Kidney (tissue), 14 donors: ENCODE measurements around the gene PLEKHG4. TPM values are rescaled to one million over a fixed set of nuclear protein-coding genes. Genes with fewer than 3 reads are reported as not detected.

Source experiments
- DNase-seq, 5 donors: peaks; one replicate each; pipeline ENCODE4 v3.0.0-alpha.2; 2013 to 2020
- FAIRE-seq: peaks from 2 replicates; lab custom pipeline; 2012; peaks lifted over from hg19 to GRCh38; lab: Jason Lieb, UNC
- H3K27ac ChIP-seq, 2 donors: one replicate each; pipeline ENCODE4 v1.7.0; 2013; ENCODE audit warnings: low read depth in 2 of 2, low read length in 2 of 2, inconsistent platforms in 1 of 2
- H3K27me3 ChIP-seq: one replicate; pipeline ENCODE4 v1.7.1; 2013; ENCODE audit warnings: low read length, inconsistent platforms; ENCODE audit not compliant: control insufficient read depth, insufficient read depth
- H3K36me3 ChIP-seq, 3 donors: one replicate each; pipeline versions ENCODE4 v1.7.0 to v1.7.1; 2013; ENCODE audit warnings: low read length in 3 of 3, control low read depth in 1 of 3, inconsistent platforms in 1 of 3; ENCODE audit not compliant: insufficient read depth in 3 of 3, control insufficient read depth in 2 of 3
- H3K4me1 ChIP-seq, 3 donors: one replicate each; pipeline versions ENCODE4 v1.7.0 to v1.7.1; 2013; ENCODE audit warnings: low read length in 3 of 3, inconsistent platforms in 1 of 3, low read depth in 1 of 3; ENCODE audit not compliant: control insufficient read depth in 2 of 3, insufficient read depth in 2 of 3
- H3K4me3 ChIP-seq, 3 donors: one replicate each; pipeline versions ENCODE4 v1.7.0 to v1.8.1; 2013; ENCODE audit warnings: low read length in 3 of 3, control low read depth in 1 of 3, inconsistent platforms in 1 of 3
- H3K9ac ChIP-seq, 3 donors: one replicate each; pipeline versions ENCODE4 v1.7.0 to v1.7.1; 2013; ENCODE audit warnings: low read length in 3 of 3, control low read depth in 1 of 3, inconsistent platforms in 1 of 3
- H3K9me3 ChIP-seq, 3 donors: one replicate each; pipeline versions ENCODE4 v1.7.0 to v1.7.1; 2013; ENCODE audit warnings: low read length in 3 of 3, control low read depth in 1 of 3, inconsistent platforms in 1 of 3; ENCODE audit not compliant: control insufficient read depth in 2 of 3, insufficient read depth in 1 of 3
- intact Hi-C: fragments of 100-400 bp; cut with DNase I; formaldehyde crosslinking; loops from one replicate; pipeline ENCODE4 v1.11.1; 2022
- polyA plus RNA-seq: library from polyadenylated mRNA; stranded (reverse); fragments of 350-450 nt; fragmentation: Illumina TruSeq; extraction: RNeasy Lipid Tissue Mini Kit (QIAGEN cat#74804); gene quantifications from one replicate; pipeline ENCODE4 v1.2.3, GENCODE V29; 2014; ENCODE audit warnings: low read depth, low replicate concordance; ENCODE audit not compliant: insufficient read depth
- total RNA-seq: library from RNA; stranded (reverse); fragmentation: NEBNext Ultra II Directional; extraction: Animal tissue kit (Norgen Biotek cat#: 25700); gene quantifications from one replicate; pipeline ENCODE4 v1.2.1, GENCODE V29; 2021
- TF ChIP-seq, protein P1 (sequence below): IDR thresholded peaks from 3 replicates; pipeline ENCODE4 v1.5.1; 2012; ENCODE audit warnings: mild to moderate bottlenecking, moderate library complexity, borderline replicate concordance; ENCODE audit not compliant: insufficient read depth; ENCODE audit errors: extremely low read depth
- donor health status: control.
- donor health status: control.
- donor health status: control.
- donor health status: control.
- donor health status: control.
- donor health status: DM: yes; HTN: yes; CAD: no.
- donor health status: Normal renal cell carcinoma (clear cell type).

Gene PLEKHG4
- total and polyA plus RNA-seq, 2 donors from 2014 or later = 2.6 to 10.1 TPM

DNA sequence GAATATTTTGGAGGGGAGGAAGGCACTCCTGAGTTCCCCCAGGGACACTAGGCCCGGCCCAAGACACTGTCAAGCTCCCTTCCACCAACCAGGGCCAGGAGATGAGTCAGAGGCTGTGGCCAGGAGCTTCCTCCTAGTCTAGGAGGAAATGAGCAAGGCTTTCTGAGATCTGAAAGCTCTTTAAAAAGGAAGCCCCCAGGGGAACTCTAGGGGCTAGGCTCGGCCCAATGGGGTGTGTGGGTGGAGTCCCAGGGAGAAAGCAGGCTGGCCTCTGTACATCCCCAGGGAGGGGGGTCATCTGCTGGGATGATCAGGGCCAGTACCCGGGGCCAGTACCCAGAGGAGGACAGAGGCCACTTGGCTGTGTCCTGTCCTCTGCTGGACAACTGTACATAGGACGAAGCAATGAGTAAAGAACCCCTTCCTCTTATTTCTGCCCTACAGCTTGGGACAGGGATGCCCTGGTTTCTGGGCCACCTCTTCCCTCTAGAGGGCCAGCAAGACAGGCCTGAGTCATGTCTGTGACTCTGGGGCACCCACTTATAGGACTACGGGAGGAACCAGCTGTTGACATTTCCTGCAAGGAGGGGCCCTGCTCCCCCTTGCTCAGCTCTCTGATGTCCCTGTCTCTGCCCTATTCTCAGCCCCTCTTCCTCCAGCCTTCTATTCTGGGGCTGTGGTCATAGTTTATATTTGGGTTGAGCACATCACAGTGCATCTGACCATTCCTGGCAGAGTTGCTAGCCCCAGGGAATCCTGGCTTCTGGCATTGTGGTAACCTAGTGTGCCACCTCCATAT is 34.7 kb upstream of the PLEKHG4 start:
- Histone ChIP-seq H3K27ac (peak overlapping the region; percentile 83 to 85), H3K9me3 (no peaks in the 10 kb centered on the region), H3K4me1 (peaks cover 0 to 35% (median 9%) of the 10 kb centered on the region in 3 donors), H3K4me3 (no peak overlapping the region), H3K36me3 (no peaks in the 10 kb centered on the region), H3K27me3 (peaks cover 5% of the 10 kb centered on the region), H3K9ac (peak overlapping the region in 1 of 3 donors; percentile 34)
- TF ChIP-seq, protein P1, sequence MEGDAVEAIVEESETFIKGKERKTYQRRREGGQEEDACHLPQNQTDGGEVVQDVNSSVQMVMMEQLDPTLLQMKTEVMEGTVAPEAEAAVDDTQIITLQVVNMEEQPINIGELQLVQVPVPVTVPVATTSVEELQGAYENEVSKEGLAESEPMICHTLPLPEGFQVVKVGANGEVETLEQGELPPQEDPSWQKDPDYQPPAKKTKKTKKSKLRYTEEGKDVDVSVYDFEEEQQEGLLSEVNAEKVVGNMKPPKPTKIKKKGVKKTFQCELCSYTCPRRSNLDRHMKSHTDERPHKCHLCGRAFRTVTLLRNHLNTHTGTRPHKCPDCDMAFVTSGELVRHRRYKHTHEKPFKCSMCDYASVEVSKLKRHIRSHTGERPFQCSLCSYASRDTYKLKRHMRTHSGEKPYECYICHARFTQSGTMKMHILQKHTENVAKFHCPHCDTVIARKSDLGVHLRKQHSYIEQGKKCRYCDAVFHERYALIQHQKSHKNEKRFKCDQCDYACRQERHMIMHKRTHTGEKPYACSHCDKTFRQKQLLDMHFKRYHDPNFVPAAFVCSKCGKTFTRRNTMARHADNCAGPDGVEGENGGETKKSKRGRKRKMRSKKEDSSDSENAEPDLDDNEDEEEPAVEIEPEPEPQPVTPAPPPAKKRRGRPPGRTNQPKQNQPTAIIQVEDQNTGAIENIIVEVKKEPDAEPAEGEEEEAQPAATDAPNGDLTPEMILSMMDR = no peak
- FAIRE-seq (no peak), DNase-seq (peak in 3 of 5 donors; percentile 30 to 95 (median 49))
- intact Hi-C loops = no loop called here

DNA sequence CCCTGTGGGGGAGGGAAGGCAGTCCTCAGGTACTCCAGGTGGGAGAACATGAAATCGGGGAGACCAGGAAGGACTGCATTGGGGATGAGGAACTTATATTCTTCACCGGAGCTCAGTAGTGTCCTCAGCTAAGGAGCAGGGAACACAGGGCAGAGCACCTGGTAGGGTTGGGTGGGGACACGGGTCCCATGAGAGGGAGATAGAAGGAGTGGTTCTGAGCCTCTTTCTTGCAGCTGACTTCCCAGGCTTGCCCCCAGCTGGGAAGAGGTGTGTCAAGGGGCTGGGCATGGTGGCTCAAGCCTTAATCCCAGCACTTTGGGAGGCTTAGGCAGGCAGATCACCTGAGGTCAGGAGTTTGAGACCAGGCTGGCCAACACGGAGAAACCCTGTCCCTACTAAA is 34.1 kb upstream of the PLEKHG4 start:
- H3K4me3 ChIP-seq = no peak overlapping the region
- H3K9me3 ChIP-seq = no peaks in the 10 kb centered on the region
- peaks cover 0 to 35% (median 9%) of the 10 kb centered on the region in 3 donors for H3K4me1 ChIP-seq
- H3K9ac ChIP-seq = peak overlapping the region in 1 of 3 donors; percentile 82
- H3K27me3 ChIP-seq = peaks cover 9% of the 10 kb centered on the region
- no peak for FAIRE-seq
- TF ChIP-seq, protein P1 = no peak
- H3K36me3 ChIP-seq = no peaks in the 10 kb centered on the region
- DNase-seq = peak in 1 of 5 donors; percentile 45
- peak overlapping the region; percentile 34 to 83 for H3K27ac ChIP-seq
- intact Hi-C loops = no loop called here

DNA sequence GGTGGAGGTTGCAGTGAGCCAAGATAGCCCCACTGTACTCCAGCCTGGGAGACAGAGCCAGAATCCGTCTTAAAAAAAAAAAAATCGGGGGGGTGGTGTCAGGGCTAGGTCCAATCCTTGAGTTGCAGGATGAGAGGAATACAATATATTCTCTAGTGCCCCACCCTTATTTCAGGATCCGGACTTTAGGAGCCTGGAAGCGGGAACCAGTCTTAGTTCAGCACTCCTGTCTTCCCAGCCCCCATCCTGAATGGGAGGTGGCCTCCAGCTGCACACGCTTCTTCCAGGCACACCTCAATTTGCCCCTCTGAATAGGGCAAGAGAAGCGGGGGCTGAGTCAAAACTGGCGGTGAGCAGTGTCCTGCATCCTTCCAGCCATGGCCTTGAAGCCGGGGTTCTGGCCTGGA is 33.7 kb upstream of the PLEKHG4 start:
- Histone ChIP-seq H3K36me3 (no peaks in the 10 kb centered on the region), H3K4me3 (peak overlapping the region; percentile 58 to 82 (median 64)), H3K9me3 (no peaks in the 10 kb centered on the region), H3K27ac (peak overlapping the region; percentile 71 to 89), H3K4me1 (peaks cover 0 to 32% (median 9%) of the 10 kb centered on the region in 3 donors), H3K27me3 (peaks cover 13% of the 10 kb centered on the region), H3K9ac (peak overlapping the region in 2 of 3 donors; percentile 51 to 82)
- TF ChIP-seq, protein P1 = no peak
- intact Hi-C loops = no loop called here
- DNase-seq (no peak), FAIRE-seq (no peak)
